OCI-LY3 (cell line): Measurements from ENCODE around the gene PDLIM5.
"Not testable (repeated sequence)": the region's sequence is repeated elsewhere in the genome, so short reads cannot be mapped to it uniquely, and the experiment has no call there.

ENCODE experiments used
- H2AFZ ChIP-seq: fragments of 200-600, 300-600 bp; shearing (Covaris generic); 2 replicates; pipeline ENCODE4 v1.6.0; 2014; ENCODE audit warnings: antibody characterized with exemption, low read depth, low read length
- H3K27ac ChIP-seq: fragments of 200-600, 300-600 bp; sonication (generic); 2 replicates; pipeline ENCODE4 v1.5.1; 2014; ENCODE audit warnings: mild to moderate bottlenecking, low read length, moderate library complexity, mixed read lengths
- H3K27me3 ChIP-seq: fragments of 200-600, 300-600 bp; sonication (generic); 2 replicates; pipeline ENCODE4 v1.6.1; 2014; ENCODE audit warnings: low read depth, low read length, mixed read lengths
- H3K36me3 ChIP-seq: fragments of 200-600, 300-600 bp; sonication (generic); replicated peaks from 2 replicates; pipeline ENCODE3; 2014; ENCODE audit warnings: low read depth, low read length, mixed read lengths
- H3K4me1 ChIP-seq: fragments of 300-600, 200-600 bp; sonication (generic); 2 replicates; pipeline ENCODE4 v1.6.1; 2014; ENCODE audit warnings: low read length, mixed read lengths
- H3K4me2 ChIP-seq: fragments of 200-600, 300-600 bp; sonication (generic); 2 replicates; pipeline ENCODE4 v1.6.1; 2014; ENCODE audit warnings: low read length, mixed read lengths
- H3K4me3 ChIP-seq: fragments of 300-600, 200-600 bp; sonication (generic); 2 replicates; pipeline ENCODE4 v1.5.1; 2014; ENCODE audit warnings: antibody characterized with exemption, mild to moderate bottlenecking, low read length, moderate library complexity
- H3K79me2 ChIP-seq: fragments of 300-600, 200-600 bp; shearing (Covaris generic); 2 replicates; pipeline ENCODE4 v1.6.1; 2014; ENCODE audit warnings: mild to moderate bottlenecking, low read length, mixed read lengths
- H3K9ac ChIP-seq: fragments of 300-600, 200-600 bp; shearing (Covaris generic); 2 replicates; pipeline ENCODE4 v1.6.0; 2014; ENCODE audit warnings: mild to moderate bottlenecking, low read length, moderate library complexity
- H3K9me3 ChIP-seq: fragments of 200-600, 300-600 bp; shearing (Covaris generic); 2 replicates; pipeline ENCODE4 v1.6.1; 2014; ENCODE audit warnings: low read length, mixed read lengths; ENCODE audit not compliant: insufficient read depth
- H4K20me1 ChIP-seq: fragments of 200-600, 300-600 bp; sonication (generic); 2 replicates; pipeline ENCODE4 v1.6.1; 2016; ENCODE audit warnings: low read length, mixed read lengths; ENCODE audit not compliant: insufficient read depth
- EZH2phosphoT487 ChIP-seq: fragments of 200-600 bp; shearing (Covaris generic); IDR thresholded peaks from 2 replicates; pipeline ENCODE4 v1.6.1; 2018; ENCODE audit warnings: antibody characterized with exemption, mixed run types, low read depth
- TF ChIP-seq, protein P1 (sequence below): fragments of 200-600, 300-600 bp; sonication (generic); IDR thresholded peaks from 2 replicates; pipeline ENCODE4 v1.5.1; 2014; ENCODE audit warnings: antibody characterized with exemption, low read length, low read depth

Gene PDLIM5

DNA sequence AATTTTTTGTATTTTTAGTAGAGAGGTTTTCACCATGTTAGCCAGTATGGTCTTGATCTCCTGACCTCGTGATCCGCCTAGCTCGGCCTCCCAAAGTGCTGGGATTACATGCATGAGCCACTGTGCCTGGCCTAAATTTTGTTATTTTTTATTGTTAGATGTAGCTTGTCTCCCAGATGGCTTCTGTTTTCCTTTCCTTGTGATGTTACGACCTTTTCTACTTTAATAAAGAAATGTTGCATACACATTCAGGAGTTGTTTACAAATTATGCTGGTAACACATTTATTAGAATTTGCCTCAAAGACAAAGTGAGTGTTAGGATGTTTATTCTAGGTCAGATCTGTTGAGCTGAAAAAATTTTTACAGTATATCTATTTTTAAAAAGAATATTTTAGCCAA is 18.4 kb downstream of the PDLIM5 start:
- Histone ChIP-seq H2AFZ (no peak overlapping the region), H3K9me3 (no peaks in the 10 kb centered on the region), H3K4me2 (no peak overlapping the region), H3K36me3 (no peaks in the 10 kb centered on the region), H3K4me1 (0 out of 2 replicates have a peak, but pooled peaks cover 2% of the 10 kb centered on the region), H3K27me3 (no peaks in the 10 kb centered on the region), H3K4me3 (no peak overlapping the region), H3K27ac (no peak overlapping the region), H4K20me1 (no peaks in the 10 kb centered on the region; the same call in 1 of the 2 replicates), H3K79me2 (no peaks in the 10 kb centered on the region), H3K9ac (no peak overlapping the region)
- TF ChIP-seq, protein P1, sequence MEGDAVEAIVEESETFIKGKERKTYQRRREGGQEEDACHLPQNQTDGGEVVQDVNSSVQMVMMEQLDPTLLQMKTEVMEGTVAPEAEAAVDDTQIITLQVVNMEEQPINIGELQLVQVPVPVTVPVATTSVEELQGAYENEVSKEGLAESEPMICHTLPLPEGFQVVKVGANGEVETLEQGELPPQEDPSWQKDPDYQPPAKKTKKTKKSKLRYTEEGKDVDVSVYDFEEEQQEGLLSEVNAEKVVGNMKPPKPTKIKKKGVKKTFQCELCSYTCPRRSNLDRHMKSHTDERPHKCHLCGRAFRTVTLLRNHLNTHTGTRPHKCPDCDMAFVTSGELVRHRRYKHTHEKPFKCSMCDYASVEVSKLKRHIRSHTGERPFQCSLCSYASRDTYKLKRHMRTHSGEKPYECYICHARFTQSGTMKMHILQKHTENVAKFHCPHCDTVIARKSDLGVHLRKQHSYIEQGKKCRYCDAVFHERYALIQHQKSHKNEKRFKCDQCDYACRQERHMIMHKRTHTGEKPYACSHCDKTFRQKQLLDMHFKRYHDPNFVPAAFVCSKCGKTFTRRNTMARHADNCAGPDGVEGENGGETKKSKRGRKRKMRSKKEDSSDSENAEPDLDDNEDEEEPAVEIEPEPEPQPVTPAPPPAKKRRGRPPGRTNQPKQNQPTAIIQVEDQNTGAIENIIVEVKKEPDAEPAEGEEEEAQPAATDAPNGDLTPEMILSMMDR = no peak
- no peak for TF ChIP-seq EZH2phosphoT487

GRCh38 chr4:94470782-94471181 is 19.0 kb downstream of the PDLIM5 start:
- H3K4me3 ChIP-seq, H2AFZ ChIP-seq, H3K27me3 ChIP-seq, H3K9ac ChIP-seq, H3K4me2 ChIP-seq, H3K9me3 ChIP-seq, H3K4me1 ChIP-seq, H3K27ac ChIP-seq, H3K36me3 ChIP-seq, H3K79me2 ChIP-seq, H4K20me1 ChIP-seq: not testable (repeated sequence)

GRCh38 chr4:94472056-94472826 is 20.5 kb downstream of the PDLIM5 start:
- Histone ChIP-seq H3K79me2 (no peaks in the 10 kb centered on the region), H3K9ac (no peak overlapping the region), H3K4me3 (no peak overlapping the region), H3K4me1 (0 out of 2 replicates have a peak, but pooled peaks cover 2% of the 10 kb centered on the region), H2AFZ (no peak overlapping the region), H3K4me2 (no peak overlapping the region), H3K36me3 (no peaks in the 10 kb centered on the region), H3K27ac (no peak overlapping the region), H3K27me3 (no peaks in the 10 kb centered on the region), H4K20me1 (no peaks in the 10 kb centered on the region), H3K9me3 (no peaks in the 10 kb centered on the region)
- TF ChIP-seq, protein P1 = no peak

- Histone ChIP-seq H2AFZ (no peak overlapping the region), H3K36me3 (no peaks in the 10 kb centered on the region), H3K9ac (no peak overlapping the region), H3K27me3 (no peaks in the 10 kb centered on the region), H3K27ac (no peak overlapping the region), H4K20me1 (no peaks in the 10 kb centered on the region), H3K4me3 (no peak overlapping the region), H3K9me3 (no peaks in the 10 kb centered on the region), H3K79me2 (no peaks in the 10 kb centered on the region), H3K4me2 (no peak overlapping the region), H3K4me1 (no peaks in the 10 kb centered on the region)
- no peak for TF ChIP-seq EZH2phosphoT487
- TF ChIP-seq, protein P1 = no peak
These were observed 23.3 kb downstream of the PDLIM5 start for GRCh38 chr4:94475050-94475449.
